Natural killer cell treated with Interleukin-12 subunit alpha and Interleukin-12 subunit beta and Interleukin-15 and Interleukin-18, amount 100 ng/mL, for 72 hours (primary cell): ENCODE results near the gene ALPG. TPM values are rescaled to one million over a fixed set of nuclear protein-coding genes. Genes with fewer than 3 reads are reported as not detected.
A peak's percentile ranks its signal among the peaks of the same experiment; 100 is the strongest.
"Not testable (repeated sequence)": the region's sequence is repeated elsewhere in the genome, so short reads cannot be mapped to it uniquely, and the experiment has no call there.

Experiments used
- ATAC-seq, 2 donors: fragments of 150-1000 bp; cut with Tn5 transposase in 1 of 2; sonication (Bioruptor Pico), chemical (Tn5 transposase) in 1 of 2; 2 replicates each; pipeline ENCODE4 v1.10.0; 2021
- DNase-seq: peaks from one replicate; pipeline ENCODE4 v3.0.0; 2022; ENCODE audit warnings: low spot score
- H3K27ac Mint-ChIP-seq, 2 donors: 1 replicate in 1 of 2; 2 replicates in 1 of 2; pipeline ENCODE4 v1.8.0; 2022; ENCODE audit warnings: mixed read lengths in 2 of 2, mild to moderate bottlenecking in 1 of 2, moderate library complexity in 1 of 2
- H3K27me3 Mint-ChIP-seq, 2 donors: 1 replicate in 1 of 2; 2 replicates in 1 of 2; pipeline ENCODE4 v1.8.0; 2022; ENCODE audit warnings: mixed read lengths in 2 of 2
- H3K36me3 Mint-ChIP-seq: one replicate; pipeline ENCODE4 v1.8.0; 2022; ENCODE audit warnings: mixed read lengths
- H3K4me1 Mint-ChIP-seq, 2 donors: 1 replicate in 1 of 2; 2 replicates in 1 of 2; pipeline ENCODE4 v1.8.0; 2022; ENCODE audit warnings: low read depth in 2 of 2, mixed read lengths in 2 of 2, mild to moderate bottlenecking in 1 of 2
- H3K4me3 Mint-ChIP-seq: one replicate; pipeline ENCODE4 v1.8.0; 2022; ENCODE audit warnings: mixed read lengths
- H3K9me3 Mint-ChIP-seq: 2 replicates; pipeline ENCODE4 v1.8.0; 2022; ENCODE audit warnings: mixed read lengths
- total RNA-seq, 2 donors: library from RNA; stranded (reverse); gene quantifications; one replicate each; pipeline ENCODE4 v1.2.3, GENCODE V29; 2022

Gene ALPG
- total RNA-seq, 2 donors from 2014 or later: not detected

DNA sequence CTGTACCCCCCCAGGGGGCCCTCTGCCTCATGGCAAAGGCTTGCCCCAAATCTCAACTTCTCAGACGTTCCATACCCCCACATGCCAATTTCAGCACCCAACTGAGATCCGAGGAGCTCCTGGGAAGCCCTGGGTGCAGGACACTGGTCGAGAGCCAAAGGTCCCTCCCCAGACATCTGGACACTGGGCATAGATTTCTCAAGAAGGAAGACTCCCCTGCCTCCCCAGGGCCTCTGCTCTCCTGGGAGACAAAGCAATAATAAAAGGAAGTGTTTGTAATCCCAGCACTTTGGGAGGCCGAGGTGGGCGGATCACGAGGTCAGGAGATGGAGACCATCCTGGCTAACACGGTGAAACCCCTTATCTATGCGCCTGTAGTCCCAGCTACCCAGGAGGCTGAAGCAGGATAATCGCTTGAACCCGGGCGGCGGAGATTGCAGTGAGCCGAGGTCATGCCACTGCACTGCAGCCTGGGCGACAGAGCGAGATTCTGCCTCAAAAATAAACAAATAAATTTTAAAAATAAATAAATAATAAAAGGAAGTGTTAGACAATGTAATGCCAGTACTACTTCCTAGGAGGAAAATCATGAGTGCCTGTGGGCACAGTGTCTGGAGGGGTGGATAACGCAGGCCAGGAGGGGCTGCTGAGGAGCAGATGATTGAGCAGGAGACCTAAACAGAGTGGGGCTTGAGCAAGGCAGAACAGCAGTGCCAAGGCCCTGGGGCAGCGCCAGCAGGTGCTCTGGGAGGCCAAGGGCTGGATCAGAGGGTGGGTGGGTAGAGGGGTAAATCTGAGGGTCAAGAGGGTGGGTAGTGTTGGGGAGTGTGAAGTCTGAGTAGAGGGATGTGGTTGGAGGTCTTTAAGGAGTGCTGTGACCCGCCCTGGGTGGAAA, 24.1 kb upstream of the ALPG start:
- Mint-ChIP-seq H3K27ac (no peak overlapping the region), H3K4me1 (no peaks in the 10 kb centered on the region), H3K4me3 (no peak overlapping the region), H3K27me3 (peaks cover 20 to 21% of the 10 kb centered on the region in 2 donors), H3K9me3 (no peaks in the 10 kb centered on the region), H3K36me3 (no peaks in the 10 kb centered on the region)
- DNase-seq: no peak
- ATAC-seq: no peak

DNA sequence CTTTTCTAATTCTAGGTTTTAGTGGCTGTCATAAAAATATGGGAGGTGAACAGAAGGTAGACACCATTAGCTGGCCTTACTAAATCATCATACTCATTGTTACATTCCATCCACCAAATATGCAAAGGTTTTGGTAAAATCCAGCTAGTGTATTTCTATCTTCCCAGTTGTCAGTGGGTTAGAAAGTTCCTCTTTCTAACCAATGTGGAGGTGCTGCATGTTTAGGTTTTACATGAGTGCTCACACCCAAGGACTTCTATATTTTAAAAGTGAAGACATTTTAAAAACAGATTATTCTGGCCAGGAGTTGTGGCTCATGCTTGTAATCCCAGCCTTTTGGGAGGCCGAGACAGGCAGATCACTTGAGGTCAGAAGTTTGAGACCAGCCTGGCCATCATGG, 22.2 kb upstream of the ALPG start:
- H3K9me3 Mint-ChIP-seq: no peaks in the 10 kb centered on the region
- DNase-seq: no peak
- H3K4me3 Mint-ChIP-seq: no peak overlapping the region
- H3K27ac Mint-ChIP-seq: no peak overlapping the region
- H3K27me3 Mint-ChIP-seq: peaks cover 25 to 26% of the 10 kb centered on the region in 2 donors
- no peak for ATAC-seq
- H3K4me1 Mint-ChIP-seq: no peaks in the 10 kb centered on the region
- no peaks in the 10 kb centered on the region for H3K36me3 Mint-ChIP-seq

DNA sequence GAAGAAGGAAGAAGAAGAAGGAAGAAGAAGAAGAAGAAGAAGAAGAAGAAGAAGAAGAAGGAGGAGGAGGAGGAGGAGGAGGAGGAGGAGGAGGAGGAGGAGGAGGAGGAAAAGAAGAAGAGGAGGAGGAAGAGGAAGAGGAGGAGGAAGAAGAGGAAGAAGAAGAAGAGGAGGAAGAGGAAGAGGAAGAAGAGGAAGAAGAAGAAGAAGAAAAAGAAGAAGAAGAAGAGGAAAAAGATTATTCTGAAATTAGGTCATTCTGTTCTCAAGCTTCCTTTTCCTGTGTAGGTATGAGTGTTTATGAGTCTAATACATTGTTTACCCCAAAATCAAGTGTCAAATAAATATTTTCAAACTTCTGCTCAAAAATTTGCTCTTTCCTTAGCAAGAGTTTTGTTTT, 21.6 kb upstream of the ALPG start:
- not testable (repeated sequence) for DNase-seq, H3K4me3 Mint-ChIP-seq, H3K27ac Mint-ChIP-seq, ATAC-seq, H3K4me1 Mint-ChIP-seq, H3K9me3 Mint-ChIP-seq, H3K36me3 Mint-ChIP-seq
- peaks cover 28 to 31% of the 10 kb centered on the region in 2 donors for H3K27me3 Mint-ChIP-seq

DNA sequence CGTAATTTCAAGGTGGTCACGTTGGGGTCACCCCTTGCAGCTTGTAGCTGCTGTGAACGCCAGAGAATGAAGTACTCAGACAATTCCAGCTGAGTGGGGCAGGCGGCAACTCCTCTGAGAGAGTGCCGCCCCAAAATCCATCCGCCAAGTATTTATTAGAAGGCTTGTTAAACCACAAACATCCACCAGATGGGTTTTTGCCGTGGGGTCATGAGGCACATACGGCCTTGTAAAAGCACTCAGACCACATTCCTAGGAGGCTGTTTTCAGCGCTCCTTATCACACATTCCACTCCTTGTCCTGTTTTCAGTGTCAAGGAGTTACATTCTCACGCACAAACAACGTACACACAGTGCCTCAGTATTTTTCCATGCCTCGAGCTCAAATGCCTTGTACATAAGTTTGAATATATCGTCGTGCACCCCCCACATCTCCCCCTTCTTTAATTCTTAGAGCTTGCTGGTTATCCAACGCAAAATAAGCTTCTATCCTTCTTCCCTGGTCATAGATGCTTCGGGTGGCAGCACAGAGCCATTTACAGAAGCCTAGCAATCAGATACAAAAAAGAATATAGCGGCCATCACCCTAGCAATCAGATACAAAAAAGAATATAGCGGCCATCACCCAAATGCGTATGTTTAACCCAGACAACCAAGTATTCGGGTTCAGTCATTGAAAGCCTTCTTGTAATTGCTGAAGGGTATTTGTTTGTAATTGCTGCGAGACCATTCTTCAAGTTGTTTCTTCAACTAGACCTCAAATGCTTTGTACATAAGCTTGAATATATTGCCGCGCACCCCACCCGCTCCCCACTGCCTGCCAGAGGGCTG, 20.8 kb upstream of the ALPG start:
- H3K36me3 Mint-ChIP-seq: no peaks in the 10 kb centered on the region
- DNase-seq (no peak), ATAC-seq (no peak)
- H3K9me3 Mint-ChIP-seq: no peaks in the 10 kb centered on the region
- H3K27ac Mint-ChIP-seq: no peak overlapping the region
- no peaks in the 10 kb centered on the region for H3K4me1 Mint-ChIP-seq
- peaks cover 32 to 36% of the 10 kb centered on the region in 2 donors for H3K27me3 Mint-ChIP-seq
- no peak overlapping the region for H3K4me3 Mint-ChIP-seq

DNA sequence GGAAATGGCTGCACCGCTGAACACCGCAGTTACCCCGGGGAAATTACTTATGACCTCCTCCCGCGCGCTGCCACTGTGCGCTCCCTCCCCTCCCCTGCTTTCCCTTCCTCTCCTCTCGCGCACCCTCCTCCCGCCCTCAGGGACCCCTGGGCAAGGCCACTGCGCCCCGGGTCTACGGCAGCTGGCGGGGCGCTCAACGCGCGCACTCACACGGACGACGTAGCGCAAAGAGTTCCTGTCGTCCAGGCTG, 20.2 kb upstream of the ALPG start:
- Mint-ChIP-seq H3K27ac (no peak overlapping the region), H3K4me3 (no peak overlapping the region), H3K9me3 (no peaks in the 10 kb centered on the region), H3K36me3 (no peaks in the 10 kb centered on the region), H3K4me1 (no peaks in the 10 kb centered on the region), H3K27me3 (peaks cover 33 to 39% of the 10 kb centered on the region in 2 donors)
- ATAC-seq (no peak), DNase-seq (no peak)

DNA sequence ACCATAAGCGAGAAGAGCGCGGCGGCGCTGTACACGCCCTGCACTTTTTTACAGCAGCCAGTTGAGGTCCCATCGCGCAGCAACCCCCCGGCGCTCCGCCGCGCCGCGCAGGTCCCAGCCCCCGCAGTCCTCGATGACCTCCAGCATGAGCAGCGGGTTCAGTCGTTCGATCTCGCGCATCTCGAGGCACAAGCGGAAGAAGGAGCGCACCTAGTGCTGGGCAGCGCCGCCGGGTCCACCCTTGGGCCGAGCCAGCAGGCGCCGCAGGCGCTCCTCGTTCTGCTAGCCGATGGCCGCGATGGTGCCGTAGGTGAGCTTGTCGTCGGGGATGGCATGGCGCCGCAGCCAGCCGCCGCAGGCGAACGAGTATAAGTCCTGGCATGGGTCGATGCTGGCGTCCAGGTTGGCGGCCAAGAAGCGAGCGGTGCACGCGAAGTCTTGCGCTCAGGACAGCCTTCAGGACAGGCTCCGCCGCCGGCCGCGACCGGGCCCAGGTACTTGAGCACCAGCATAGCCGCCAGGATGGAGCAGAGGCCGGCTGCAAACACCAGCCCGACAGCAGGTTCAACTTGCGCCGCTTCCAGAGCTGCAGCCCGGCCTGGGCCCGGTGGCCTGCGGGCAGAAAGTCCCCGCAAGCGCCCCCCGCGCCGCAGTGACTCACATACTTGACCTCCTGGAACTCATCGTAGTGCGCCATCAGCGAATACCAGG, 19.7 kb upstream of the ALPG start:
- Mint-ChIP-seq H3K27me3 (peaks cover 33 to 39% of the 10 kb centered on the region in 2 donors), H3K4me1 (no peaks in the 10 kb centered on the region), H3K36me3 (no peaks in the 10 kb centered on the region), H3K27ac (no peak overlapping the region), H3K9me3 (no peaks in the 10 kb centered on the region), H3K4me3 (no peak overlapping the region)
- no peak for ATAC-seq
- no peak for DNase-seq

DNA sequence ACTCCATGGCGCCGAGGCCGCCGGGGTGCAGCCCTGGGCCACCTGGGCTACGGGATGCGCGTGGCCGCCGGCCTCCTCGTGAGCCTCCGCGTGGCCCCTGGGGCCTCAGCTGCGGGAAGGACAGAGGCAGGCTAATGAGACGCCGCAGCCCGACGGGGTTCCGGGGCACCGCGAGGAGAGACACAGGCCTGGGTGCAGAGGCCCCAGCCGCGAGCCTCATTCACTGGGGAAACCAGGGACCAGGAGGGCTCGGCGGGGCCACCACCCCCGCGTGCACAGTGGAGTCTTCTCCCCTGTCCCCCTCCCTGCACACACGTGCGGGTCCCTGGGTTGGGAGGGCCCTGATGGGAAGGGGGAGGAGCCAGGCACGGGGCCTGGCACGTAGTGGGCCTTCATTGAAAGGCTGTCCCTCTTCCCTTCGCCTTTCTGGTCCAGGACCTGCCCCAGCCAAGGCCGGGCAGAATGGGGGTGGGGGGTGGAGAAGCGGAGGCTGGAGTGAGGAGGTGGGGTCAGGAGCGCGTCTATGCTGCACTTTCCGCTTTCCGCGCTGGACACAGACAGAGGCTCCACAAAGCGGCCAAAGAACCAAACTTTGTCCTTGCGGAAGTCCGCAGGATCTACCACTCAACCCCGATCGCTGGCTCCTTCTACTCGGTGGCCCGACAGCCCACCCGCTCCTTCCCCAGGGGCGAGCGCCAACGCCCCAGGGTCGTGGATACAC, 19.0 kb upstream of the ALPG start:
- Mint-ChIP-seq H3K27me3 (peaks cover 33 to 39% of the 10 kb centered on the region in 2 donors), H3K27ac (no peak overlapping the region), H3K4me3 (no peak overlapping the region), H3K9me3 (no peaks in the 10 kb centered on the region), H3K36me3 (no peaks in the 10 kb centered on the region), H3K4me1 (no peaks in the 10 kb centered on the region)
- DNase-seq: no peak
- peak in 1 of 2 donors; percentile 8 for ATAC-seq

DNA sequence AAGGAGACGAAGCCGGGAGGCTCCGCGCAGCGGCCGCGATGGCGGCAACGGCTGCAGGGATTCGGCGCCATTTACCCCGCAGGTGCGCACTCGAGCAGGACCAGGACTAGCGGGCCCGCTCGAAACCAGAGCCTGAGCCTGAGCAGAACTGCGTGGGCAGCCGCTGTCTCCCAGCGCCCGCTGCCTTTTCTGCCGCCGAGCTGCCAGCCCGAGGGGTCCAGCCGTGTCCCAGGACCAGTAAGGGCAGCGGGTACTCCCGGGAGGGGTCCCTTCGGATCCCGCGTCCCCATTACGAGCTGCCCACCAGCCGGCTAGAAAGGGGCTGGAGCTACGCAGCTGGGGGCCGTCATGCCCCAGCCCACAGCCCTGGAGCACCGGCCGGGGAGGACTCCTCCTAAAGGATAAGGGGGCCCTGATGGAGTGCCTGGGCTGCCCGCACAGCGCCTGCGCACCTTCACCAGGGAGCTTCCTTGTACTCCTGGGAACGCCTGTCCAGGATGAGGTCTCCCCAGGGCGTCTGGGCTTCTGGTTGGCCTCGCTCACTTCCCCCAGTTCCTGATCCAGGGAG, 18.2 kb upstream of the ALPG start:
- no peaks in the 10 kb centered on the region for H3K4me1 Mint-ChIP-seq
- no peaks in the 10 kb centered on the region for H3K36me3 Mint-ChIP-seq
- H3K27ac Mint-ChIP-seq: no peak overlapping the region
- no peak overlapping the region for H3K4me3 Mint-ChIP-seq
- no peak for DNase-seq
- peak in 1 of 2 donors; percentile 17 for ATAC-seq
- no peaks in the 10 kb centered on the region for H3K9me3 Mint-ChIP-seq
- peaks cover 29 to 39% of the 10 kb centered on the region in 2 donors for H3K27me3 Mint-ChIP-seq

DNA sequence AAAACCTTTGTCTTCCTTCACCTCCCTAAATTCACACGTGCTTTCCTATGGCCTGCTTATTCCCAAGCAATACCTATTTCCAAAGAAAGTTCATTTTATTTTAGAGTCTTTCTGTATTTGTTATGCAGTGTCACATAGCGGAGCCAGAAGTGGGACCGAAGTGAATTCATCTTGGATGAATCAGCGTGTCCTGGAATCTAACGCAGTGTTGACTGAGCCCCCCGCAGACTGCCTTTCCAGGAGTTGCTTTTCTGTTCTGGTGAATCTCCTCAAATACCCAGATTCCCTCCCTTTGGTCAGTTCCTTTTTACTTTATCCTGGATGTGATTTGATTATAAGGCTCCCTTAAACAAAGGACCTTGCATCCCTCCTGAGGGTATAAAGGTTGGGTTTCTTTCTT, 17.3 kb upstream of the ALPG start:
- Mint-ChIP-seq H3K4me3 (no peak overlapping the region), H3K4me1 (no peaks in the 10 kb centered on the region), H3K27ac (no peak overlapping the region), H3K27me3 (peaks cover 28 to 36% of the 10 kb centered on the region in 2 donors), H3K9me3 (no peaks in the 10 kb centered on the region), H3K36me3 (no peaks in the 10 kb centered on the region)
- ATAC-seq (no peak), DNase-seq (no peak)

DNA sequence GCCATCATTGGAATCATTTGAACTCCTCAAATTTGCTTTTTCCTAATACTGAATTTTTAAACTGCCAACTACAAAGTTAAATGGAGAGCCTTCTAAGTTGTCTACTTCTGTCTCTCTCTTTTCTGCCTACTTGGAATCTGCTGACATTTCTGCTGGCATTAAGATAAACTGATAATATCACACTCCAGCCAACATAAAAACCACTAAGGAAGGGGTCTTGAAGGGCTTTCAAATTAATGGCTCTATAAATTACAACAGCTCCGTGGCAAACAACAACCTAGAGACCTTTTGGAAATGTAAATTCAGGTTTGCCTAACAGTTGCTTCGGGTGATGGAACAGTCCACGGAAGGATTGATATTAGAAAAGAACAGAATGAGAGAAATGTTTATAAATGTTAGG, 16.0 kb upstream of the ALPG start:
- peaks cover 25 to 32% of the 10 kb centered on the region in 2 donors for H3K27me3 Mint-ChIP-seq
- no peaks in the 10 kb centered on the region for H3K36me3 Mint-ChIP-seq
- H3K4me3 Mint-ChIP-seq: no peak overlapping the region
- no peak overlapping the region for H3K27ac Mint-ChIP-seq
- ATAC-seq (no peak), DNase-seq (no peak)
- no peaks in the 10 kb centered on the region for H3K9me3 Mint-ChIP-seq
- no peaks in the 10 kb centered on the region for H3K4me1 Mint-ChIP-seq

DNA sequence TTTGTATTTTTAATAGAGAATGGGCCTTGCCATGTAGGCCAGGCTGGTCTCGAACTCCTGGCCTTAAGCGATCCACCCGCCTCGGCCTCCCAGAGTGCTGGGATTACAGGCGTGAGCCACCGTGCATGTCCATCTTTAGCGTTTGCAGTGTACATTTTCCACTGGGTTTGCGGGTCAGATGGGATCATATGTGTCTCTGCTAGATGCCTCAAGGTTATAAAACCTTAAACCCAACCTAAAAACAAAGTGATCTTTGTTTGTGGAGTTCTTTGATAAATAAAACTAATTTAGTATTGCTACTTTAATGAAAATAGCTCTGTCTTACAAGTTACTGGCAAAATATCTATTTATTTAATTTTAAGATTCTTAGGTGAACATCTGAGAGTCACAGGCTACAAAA, 13.1 kb upstream of the ALPG start:
- DNase-seq: no peak
- no peak for ATAC-seq
- Mint-ChIP-seq H3K36me3 (no peaks in the 10 kb centered on the region), H3K9me3 (no peaks in the 10 kb centered on the region), H3K4me1 (no peaks in the 10 kb centered on the region), H3K4me3 (no peak overlapping the region), H3K27ac (no peak overlapping the region), H3K27me3 (peaks cover 21 to 30% of the 10 kb centered on the region in 2 donors)

DNA sequence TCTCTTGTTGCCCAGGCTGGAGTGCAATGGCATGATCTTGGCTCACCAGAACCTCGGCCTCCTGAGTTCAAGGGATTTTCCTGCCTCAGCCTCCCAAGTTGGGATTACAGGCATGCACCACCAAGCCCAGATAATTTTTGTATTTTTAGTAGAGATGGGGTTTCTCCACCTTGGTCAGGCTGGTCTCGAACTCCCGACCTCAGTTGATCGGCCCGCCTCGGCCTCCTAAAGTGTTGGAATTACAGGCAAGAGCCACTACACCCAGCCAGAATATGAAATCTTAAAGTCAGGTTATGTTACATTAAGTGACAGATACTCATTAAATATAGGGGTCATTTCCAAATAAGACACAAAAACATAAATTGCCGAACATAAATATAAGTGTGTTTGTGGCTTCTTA, 12.2 kb upstream of the ALPG start:
- not testable (repeated sequence) for H3K9me3 Mint-ChIP-seq, H3K4me3 Mint-ChIP-seq, DNase-seq, H3K36me3 Mint-ChIP-seq, H3K27ac Mint-ChIP-seq, ATAC-seq, H3K4me1 Mint-ChIP-seq
- H3K27me3 Mint-ChIP-seq: peaks cover 22 to 30% of the 10 kb centered on the region in 2 donors

DNA sequence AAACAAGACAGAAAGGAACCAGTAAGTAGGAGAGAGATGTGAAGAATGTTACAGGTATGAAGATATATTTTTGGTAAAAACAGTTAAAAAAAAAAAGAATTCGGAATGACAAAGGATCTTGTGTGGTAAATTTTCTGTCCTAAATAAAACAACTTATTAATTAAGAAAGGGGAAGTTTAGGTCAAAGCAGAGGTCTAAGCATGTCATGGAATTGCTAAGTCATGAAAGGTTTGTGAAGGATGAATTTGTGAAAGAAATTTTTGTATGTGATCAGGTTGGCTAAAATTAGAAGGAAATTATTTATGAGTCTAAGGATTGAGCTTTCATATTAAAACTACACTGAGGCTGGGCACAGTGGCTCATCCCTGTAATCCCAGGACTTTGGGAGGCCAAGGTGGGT, 11.1 kb upstream of the ALPG start:
- no peaks in the 10 kb centered on the region for H3K9me3 Mint-ChIP-seq
- no peaks in the 10 kb centered on the region for H3K4me1 Mint-ChIP-seq
- no peaks in the 10 kb centered on the region for H3K36me3 Mint-ChIP-seq
- H3K27me3 Mint-ChIP-seq: peaks cover 21 to 28% of the 10 kb centered on the region in 2 donors
- no peak for ATAC-seq
- H3K4me3 Mint-ChIP-seq: no peak overlapping the region
- H3K27ac Mint-ChIP-seq: no peak overlapping the region
- no peak for DNase-seq
